Measurements from ENCODE around the gene ATP1B1. TPM values are rescaled to one million over a fixed set of nuclear protein-coding genes. Genes with fewer than 3 reads are reported as not detected.

Gene ATP1B1
- total and polyA plus RNA-seq, 9 of the 15 experiments (the other 6 are each of a cell fraction or from before 2014, with no cell fraction given) = 0.76 to 3.0 (median 1.7) TPM

- Histone ChIP-seq H3K27me3 (ENCODE audit: control insufficient read depth in 2 of 2, insufficient read depth in 2 of 2, low read length in 2 of 2) (no peaks in the 10 kb centered on the region), H3K9me1 (ENCODE audit: control insufficient read depth, insufficient read depth, low read length) (no peaks in the 10 kb centered on the region), H3K79me2 (ENCODE audit: control insufficient read depth, insufficient read depth, low read length) (no peaks in the 10 kb centered on the region), H3K4me1 (replicated peaks in 1 of 2; ENCODE audit: control insufficient read depth in 2 of 2, insufficient read depth in 2 of 2, low read length in 2 of 2) (0 out of 5 replicates have a peak, but pooled peaks cover 0 to 4% of the 10 kb centered on the region in 2 experiments), H3K9ac (ENCODE audit: insufficient read depth in 1 of 2, low read depth in 2 of 2, low read length in 2 of 2) (no peak overlapping the region), H4K20me1 (replicated peaks; ENCODE audit: control insufficient read depth, insufficient read depth, low read length) (no peaks in the 10 kb centered on the region), H3K27ac (ENCODE audit: extremely low read depth, low read depth, low read length) (no peak overlapping the region), H3K4me2 (ENCODE audit: insufficient read depth, low read length) (no peak overlapping the region), H3K9me3 (replicated peaks; ENCODE audit: control insufficient read depth, insufficient read depth, low read depth, low read length) (no peaks in the 10 kb centered on the region), H2AFZ (ENCODE audit: low read depth, low read length) (no peak overlapping the region), H3K36me3 (ENCODE audit: control insufficient read depth, insufficient read depth, low read length) (no peaks in the 10 kb centered on the region), H3K4me3 (no peak overlapping the region)
- TF ChIP-seq NFE2L1 (tag; IDR thresholded peaks at IDR 0.05; ENCODE audit: borderline replicate concordance, low read depth) = peak; percentile 37; the same call in 1 of the 2 replicates
- peak; percentile 61 for TF ChIP-seq ZNF316 (IDR thresholded peaks at IDR 0.05)
- TF ChIP-seq LCOR (CRISPR knock-in tag; IDR thresholded peaks at IDR 0.05) = no peak
- TF ChIP-seq HDAC2 (IDR thresholded peaks at IDR 0.05) = no peak
- TF ChIP-seq FOSL1 (tag; conservative IDR thresholded peaks at IDR 0.05) = peak; percentile 60
- no peak for TF ChIP-seq ZNF764 (CRISPR knock-in tag; IDR thresholded peaks at IDR 0.05; ENCODE audit: low read depth)
- peak; percentile 69 for TF ChIP-seq MAFG (tag; conservative IDR thresholded peaks at IDR 0.05)
- TF ChIP-seq C11orf30 (IDR thresholded peaks at IDR 0.05; ENCODE audit: low read depth) = peak; percentile 30
- TF ChIP-seq CBX2 (IDR thresholded peaks at IDR 0.05; ENCODE audit: insufficient read depth, low read length, poor library complexity, severe bottlenecking) = no peak
- TF ChIP-seq ILK (tag; IDR thresholded peaks at IDR 0.05; ENCODE audit: borderline replicate concordance, low read depth) = no peak
- TF ChIP-seq STAT5A (IDR thresholded peaks at IDR 0.05; ENCODE audit: borderline replicate concordance, low read length) = no peak
- no peak for TF ChIP-seq CEBPG (CRISPR knock-in tag; IDR thresholded peaks at IDR 0.05)
- peak in 1 of 2 experiments; percentile 28; a peak in 1 of 4 replicates for TF ChIP-seq CEBPG (tag; conservative IDR thresholded peaks at IDR 0.05 in 1 of 2, IDR thresholded peaks at IDR 0.05 in 1 of 2)
- TF ChIP-seq ADNP (tag; IDR thresholded peaks at IDR 0.05) = no peak
- intact Hi-C loops (cut with micrococcal nuclease) (no loop called here), in situ Hi-C loops (cut with MboI) (no loop called here)
- DNase-seq (ENCODE audit: extremely low read depth in 1 of 4, low spot score in 3 of 4) (no peak), FAIRE-seq (no peak), ATAC-seq (no peak)
- ChIA-PET CTCF (ENCODE audit: low intra/inter-chr PET ratio) (no interaction called here), POLR2A (no interaction called here)
- 33% methylated on average over 2 of the region's 2 CpGs for WGBS (ENCODE audit: insufficient coverage, low coverage, missing lambda C conversion rate)
- no TSS peak for BruUV-seq (replicated peaks)
Measured at GRCh38 chr1:169138866-169139670, 32.6 kb downstream of the ATP1B1 start.
